Measurements from ENCODE around the gene MINK1. TPM values are rescaled to one million over a fixed set of nuclear protein-coding genes. Genes with fewer than 3 reads are reported as not detected.

MINK1 gene
- total RNA-seq, 1 experiment from 2014 or later: 105 TPM

GRCh38 chr17:4795168-4795567 lies 38.0 kb upstream of the MINK1 start:
- Mint-ChIP-seq H3K36me3 (peaks cover 21% of the 10 kb centered on the region), H3K4me1 (peaks cover 4% of the 10 kb centered on the region), H3K4me3 (0 out of 2 replicates have a peak overlapping the region, but pooled peaks have one; percentile 99), H3K9me3 (no peaks in the 10 kb centered on the region), H3K27me3 (ENCODE audit: low read depth) (peaks cover 29% of the 10 kb centered on the region), H3K27ac (no peak overlapping the region)
- ChIA-PET CTCF (interaction anchor here (0.6 kb wide), 1 partner anchor 114 kb away, joined by 4 read pairs; no protein-coding TSS in a partner anchor), POLR2A (no interaction called here)
- no peak for ATAC-seq
- TF ChIP-seq JUN (CRISPR knock-in tag; IDR thresholded peaks at IDR 0.05): no peak
- no peak for TF ChIP-seq ZBTB43 (CRISPR knock-in tag; IDR thresholded peaks at IDR 0.05)
- no peak for TF ChIP-seq CTCF (IDR thresholded peaks at IDR 0.05)
- no peak for TF ChIP-seq AR (CRISPR knock-in tag; IDR thresholded peaks at IDR 0.05)
- no peak for TF ChIP-seq ETV6 (CRISPR knock-in tag; IDR thresholded peaks at IDR 0.05)
- no peak for TF ChIP-seq NR3C1 (CRISPR knock-in tag; conservative IDR thresholded peaks at IDR 0.05; ENCODE audit: low read depth)
- no peak for TF ChIP-seq ATF1 (CRISPR knock-in tag; IDR thresholded peaks at IDR 0.05)
- TF ChIP-seq ZNF232 (CRISPR knock-in tag; IDR thresholded peaks at IDR 0.05): no peak
- TF ChIP-seq ZMAT4 (CRISPR knock-in tag; IDR thresholded peaks at IDR 0.05): no peak
- TF ChIP-seq SMAD3 (CRISPR knock-in tag; IDR thresholded peaks at IDR 0.05; ENCODE audit: borderline replicate concordance): no peak
- TF ChIP-seq ZNF423 (CRISPR knock-in tag; IDR thresholded peaks at IDR 0.05): no peak
- TF ChIP-seq ZNF532 (CRISPR knock-in tag; IDR thresholded peaks at IDR 0.05; ENCODE audit: borderline replicate concordance): no peak
- TF ChIP-seq ZBTB21 (CRISPR knock-in tag; IDR thresholded peaks at IDR 0.05; ENCODE audit: borderline replicate concordance): no peak
- TF ChIP-seq ZNF281 (CRISPR knock-in tag; IDR thresholded peaks at IDR 0.05): no peak
- no peak for TF ChIP-seq ZNF219 (CRISPR knock-in tag; IDR thresholded peaks at IDR 0.05; ENCODE audit: borderline replicate concordance)
- TF ChIP-seq EMX1 (CRISPR knock-in tag; IDR thresholded peaks at IDR 0.05): no peak
- DNase-seq (ENCODE audit: low spot score): no peak

All from WTC11 (cell line).